Measurements from ENCODE around the gene PIAS1. TPM values are rescaled to one million over a fixed set of nuclear protein-coding genes. Genes with fewer than 3 reads are reported as not detected.

Gene PIAS1
- total RNA-seq, 5 donors from 2014 or later (not counting 1 experiment from before 2014, with no cell fraction given), result 63.7 to 96.5 (median 70.3) TPM

DNA sequence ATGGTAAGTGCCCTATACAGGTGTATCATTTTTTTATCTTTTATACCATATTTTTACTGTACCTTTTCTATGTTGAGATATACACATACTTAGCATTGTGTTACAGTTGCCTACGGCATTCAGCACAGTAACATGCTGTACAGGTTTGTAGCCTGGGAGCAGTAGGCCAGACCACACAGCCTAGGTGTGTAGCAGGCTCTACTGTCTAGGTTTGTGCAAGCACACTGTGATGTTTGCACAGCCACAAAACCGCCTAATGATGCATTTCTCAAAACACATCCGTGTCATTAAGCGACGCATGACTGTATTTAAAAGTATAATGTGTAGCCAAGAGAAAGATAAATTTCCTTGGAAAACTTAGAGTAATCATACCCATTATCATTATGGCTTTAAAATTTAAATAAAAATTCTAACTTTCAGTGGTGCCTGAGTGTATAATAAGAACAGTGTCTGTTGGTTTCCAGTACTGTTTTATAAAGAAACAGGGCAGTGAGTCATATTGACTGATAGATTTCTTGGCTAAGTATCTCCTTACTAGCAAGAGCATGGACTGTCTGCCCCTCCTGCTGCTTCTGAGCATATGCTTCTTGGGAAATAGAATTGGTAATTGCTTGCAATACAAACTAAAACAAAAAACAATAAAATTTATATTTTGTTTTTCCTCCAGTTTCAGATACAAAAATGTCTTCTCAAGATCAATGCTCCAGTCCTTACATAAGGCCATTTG, 132.7 kb downstream of the PIAS1 start:
- peaks cover 2 to 68% of the 10 kb centered on the region in 2 donors for H3K36me3 ChIP-seq (ENCODE audit: control insufficient read depth in 2 of 2, extremely low read depth in 1 of 2, insufficient read depth in 1 of 2, low read length in 1 of 2)
- no peak overlapping the region for H3K4me3 Mint-ChIP-seq
- H3K36me3 Mint-ChIP-seq, result peaks cover 53% of the 10 kb centered on the region
- no peak overlapping the region for H3K27ac ChIP-seq (ENCODE audit: low read length)
- H3K27ac Mint-ChIP-seq, result no peak overlapping the region
- H3K4me3 ChIP-seq (ENCODE audit: control insufficient read depth in 1 of 2, extremely low read depth in 1 of 2, low read length in 1 of 2), result no peak overlapping the region
- H3K9me3 Mint-ChIP-seq, result no peaks in the 10 kb centered on the region
- CTCF ChIA-PET, result no interaction called here
- no peaks in the 10 kb centered on the region for H3K9me3 ChIP-seq
- H3K4me1 Mint-ChIP-seq, result no peaks in the 10 kb centered on the region
- POLR2A ChIA-PET, result no interaction called here
- no peaks in the 10 kb centered on the region for H3K4me1 ChIP-seq (ENCODE audit: control insufficient read depth in 1 of 2, extremely low read depth in 1 of 2, insufficient read depth in 2 of 2, low read length in 2 of 2)
- no peak for DNase-seq
- ATAC-seq (replicated peaks in 1 of 4), result no peak
- H3K27me3 Mint-ChIP-seq, result no peaks in the 10 kb centered on the region
- H3K27me3 ChIP-seq (replicated peaks in 1 of 2; ENCODE audit: control insufficient read depth in 2 of 2, extremely low read depth in 1 of 2, insufficient read depth in 2 of 2, low read length in 1 of 2), result no peaks in the 10 kb centered on the region
- 100% methylated on average over 1 of the region's 5 CpGs for WGBS (ENCODE audit: insufficient coverage)

DNA sequence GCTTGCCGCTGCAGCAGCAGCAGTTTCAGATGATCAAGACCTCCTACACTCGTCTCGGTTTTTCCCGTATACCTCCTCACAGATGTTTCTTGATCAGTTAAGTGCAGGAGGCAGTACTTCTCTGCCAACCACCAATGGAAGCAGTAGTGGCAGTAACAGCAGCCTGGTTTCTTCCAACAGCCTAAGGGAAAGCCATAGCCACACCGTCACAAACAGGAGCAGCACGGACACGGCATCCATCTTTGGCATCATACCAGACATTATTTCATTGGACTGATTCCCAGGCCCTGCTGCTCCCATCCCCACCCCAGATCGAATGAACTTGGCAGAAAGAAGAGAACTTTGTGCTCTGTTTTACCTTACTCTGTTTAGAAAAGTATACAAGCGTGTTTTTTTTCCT, 133.4 kb downstream of the PIAS1 start:
- H3K4me3 ChIP-seq (ENCODE audit: control insufficient read depth in 1 of 2, extremely low read depth in 1 of 2, low read length in 1 of 2), result no peak overlapping the region
- DNase-seq (no peak), ATAC-seq (replicated peaks in 1 of 4) (no peak)
- H3K4me3 Mint-ChIP-seq, result no peak overlapping the region
- no peaks in the 10 kb centered on the region for H3K9me3 Mint-ChIP-seq
- ChIA-PET CTCF (no interaction called here), POLR2A (no interaction called here)
- no peaks in the 10 kb centered on the region for H3K4me1 Mint-ChIP-seq
- WGBS (ENCODE audit: insufficient coverage), result 87% methylated on average over 3 of the region's 9 CpGs
- H3K27me3 ChIP-seq (replicated peaks in 1 of 2; ENCODE audit: control insufficient read depth in 2 of 2, extremely low read depth in 1 of 2, insufficient read depth in 2 of 2, low read length in 1 of 2), result no peaks in the 10 kb centered on the region
- H3K9me3 ChIP-seq, result no peaks in the 10 kb centered on the region
- peaks cover 2 to 74% of the 10 kb centered on the region in 2 donors for H3K36me3 ChIP-seq (ENCODE audit: control insufficient read depth in 2 of 2, extremely low read depth in 1 of 2, insufficient read depth in 1 of 2, low read length in 1 of 2)
- peak overlapping the region in 1 of 2 donors; percentile 39 for H3K27ac Mint-ChIP-seq
- peaks cover 60% of the 10 kb centered on the region for H3K36me3 Mint-ChIP-seq
- H3K4me1 ChIP-seq (ENCODE audit: control insufficient read depth in 1 of 2, extremely low read depth in 1 of 2, insufficient read depth in 2 of 2, low read length in 2 of 2), result no peaks in the 10 kb centered on the region
- no peaks in the 10 kb centered on the region for H3K27me3 Mint-ChIP-seq
- no peak overlapping the region for H3K27ac ChIP-seq (ENCODE audit: low read length)

DNA sequence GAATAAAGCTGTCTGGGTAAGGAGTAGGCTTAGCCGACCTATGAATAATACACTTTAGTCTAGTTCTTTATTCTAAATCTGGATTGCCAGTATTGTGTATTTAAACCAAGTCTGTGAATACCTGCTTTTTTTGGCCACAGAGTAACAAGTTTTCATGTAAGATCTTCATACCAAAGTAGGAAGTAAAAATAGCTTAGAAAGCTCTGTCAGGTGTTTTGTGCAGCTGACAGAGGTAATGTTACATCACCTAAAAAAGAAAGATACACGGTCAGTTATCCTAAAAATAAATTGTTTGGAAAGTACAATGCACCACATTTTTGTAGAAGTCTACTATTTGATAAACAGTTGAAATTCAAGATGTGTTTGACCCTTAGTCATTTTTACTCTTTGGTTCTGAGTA, 134.5 kb downstream of the PIAS1 start:
- peaks cover 52% of the 10 kb centered on the region for H3K36me3 Mint-ChIP-seq
- Histone ChIP-seq H3K4me1 (ENCODE audit: control insufficient read depth in 1 of 2, extremely low read depth in 1 of 2, insufficient read depth in 2 of 2, low read length in 2 of 2) (no peaks in the 10 kb centered on the region), H3K36me3 (ENCODE audit: control insufficient read depth in 2 of 2, extremely low read depth in 1 of 2, insufficient read depth in 1 of 2, low read length in 1 of 2) (peaks cover 5 to 74% of the 10 kb centered on the region in 2 donors), H3K27me3 (replicated peaks in 1 of 2; ENCODE audit: control insufficient read depth in 2 of 2, extremely low read depth in 1 of 2, insufficient read depth in 2 of 2, low read length in 1 of 2) (no peaks in the 10 kb centered on the region), H3K9me3 (no peaks in the 10 kb centered on the region), H3K27ac (ENCODE audit: low read length) (no peak overlapping the region), H3K4me3 (ENCODE audit: control insufficient read depth in 1 of 2, extremely low read depth in 1 of 2, low read length in 1 of 2) (no peak overlapping the region)
- no peak overlapping the region for H3K4me3 Mint-ChIP-seq
- no peaks in the 10 kb centered on the region for H3K9me3 Mint-ChIP-seq
- WGBS (ENCODE audit: insufficient coverage), result no CpG with 5 or more reads among the region's 2 CpGs
- no peaks in the 10 kb centered on the region for H3K4me1 Mint-ChIP-seq
- no peak for ATAC-seq (replicated peaks in 1 of 4)
- H3K27ac Mint-ChIP-seq, result peak overlapping the region in 1 of 2 donors; percentile 35
- POLR2A ChIA-PET, result interaction anchor here in 1 of 2 donors (0.6 kb wide), 1 partner anchor 123 kb away, joined by 4 read pairs; no protein-coding TSS in a partner anchor
- CTCF ChIA-PET, result no interaction called here
- H3K27me3 Mint-ChIP-seq, result no peaks in the 10 kb centered on the region
- DNase-seq, result no peak

DNA sequence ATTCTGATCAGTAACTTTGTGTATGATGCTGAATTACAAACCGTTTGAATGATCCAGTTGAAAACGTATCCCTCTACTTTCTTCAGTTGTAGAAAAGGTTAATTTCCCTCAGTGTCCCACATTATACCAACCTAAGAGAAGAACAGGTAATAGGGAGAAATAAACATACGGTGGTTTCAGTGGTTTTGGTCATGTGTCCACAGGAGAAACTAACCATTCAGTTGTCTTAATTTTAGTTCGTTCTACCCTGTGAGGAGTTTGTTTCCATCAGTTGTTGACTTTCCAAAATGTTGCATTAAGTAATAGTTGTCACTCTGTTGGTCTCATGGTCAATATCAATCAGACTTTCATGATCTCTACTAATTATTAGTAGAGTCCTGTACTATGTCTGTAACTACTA, 135.9 kb downstream of the PIAS1 start:
- ATAC-seq (replicated peaks in 1 of 4), result no peak
- Histone ChIP-seq H3K36me3 (ENCODE audit: control insufficient read depth in 2 of 2, extremely low read depth in 1 of 2, insufficient read depth in 1 of 2, low read length in 1 of 2) (peaks cover 5 to 65% of the 10 kb centered on the region in 2 donors), H3K4me3 (ENCODE audit: control insufficient read depth in 1 of 2, extremely low read depth in 1 of 2, low read length in 1 of 2) (no peak overlapping the region), H3K27ac (ENCODE audit: low read length) (no peak overlapping the region), H3K9me3 (no peaks in the 10 kb centered on the region), H3K27me3 (replicated peaks in 1 of 2; ENCODE audit: control insufficient read depth in 2 of 2, extremely low read depth in 1 of 2, insufficient read depth in 2 of 2, low read length in 1 of 2) (no peaks in the 10 kb centered on the region), H3K4me1 (ENCODE audit: control insufficient read depth in 1 of 2, extremely low read depth in 1 of 2, insufficient read depth in 2 of 2, low read length in 2 of 2) (no peaks in the 10 kb centered on the region)
- Mint-ChIP-seq H3K27me3 (no peaks in the 10 kb centered on the region), H3K4me3 (no peak overlapping the region), H3K9me3 (no peaks in the 10 kb centered on the region), H3K36me3 (peaks cover 41% of the 10 kb centered on the region), H3K4me1 (no peaks in the 10 kb centered on the region), H3K27ac (peak overlapping the region in 1 of 2 donors; percentile 55)
- WGBS (ENCODE audit: insufficient coverage), result no CpG with 5 or more reads among the region's 4 CpGs
- DNase-seq, result no peak
- POLR2A ChIA-PET, result no interaction called here
- CTCF ChIA-PET, result no interaction called here

DNA sequence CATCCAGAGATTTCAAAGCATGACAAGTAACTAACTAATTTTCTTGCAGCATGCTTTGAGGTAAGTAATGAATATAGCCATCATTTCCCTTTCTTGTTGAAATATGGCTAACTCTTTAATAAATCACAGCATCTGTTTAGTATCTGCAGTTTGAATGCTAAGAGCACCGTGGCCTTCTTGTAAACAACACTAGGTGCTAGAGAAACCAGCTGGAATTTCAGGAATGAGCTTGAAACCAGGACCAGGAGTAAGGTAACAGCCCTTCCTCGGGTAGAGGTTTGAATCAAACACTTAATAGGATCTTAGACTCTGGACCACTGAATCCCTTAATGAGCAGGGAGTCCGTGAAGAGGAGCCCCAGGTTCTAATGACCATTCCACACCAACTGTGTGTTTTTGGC, 137.4 kb downstream of the PIAS1 start:
- 80% methylated on average over 1 of the region's 3 CpGs for WGBS (ENCODE audit: insufficient coverage)
- Mint-ChIP-seq H3K4me1 (no peaks in the 10 kb centered on the region), H3K36me3 (peaks cover 35% of the 10 kb centered on the region), H3K4me3 (no peak overlapping the region), H3K27ac (peak overlapping the region; percentile 12 to 17), H3K9me3 (no peaks in the 10 kb centered on the region), H3K27me3 (no peaks in the 10 kb centered on the region)
- no peak overlapping the region for H3K4me3 ChIP-seq (ENCODE audit: control insufficient read depth in 1 of 2, extremely low read depth in 1 of 2, low read length in 1 of 2)
- no peaks in the 10 kb centered on the region for H3K9me3 ChIP-seq
- DNase-seq (no peak), ATAC-seq (replicated peaks in 1 of 4) (no peak)
- CTCF ChIA-PET, result interaction anchor here in 1 of 2 donors (1.0 kb wide), 1 partner anchor 16 kb away, joined by 3 read pairs; no protein-coding TSS in a partner anchor
- POLR2A ChIA-PET, result no interaction called here
- H3K27ac ChIP-seq (ENCODE audit: low read length), result no peak overlapping the region
- H3K27me3 ChIP-seq (replicated peaks in 1 of 2; ENCODE audit: control insufficient read depth in 2 of 2, extremely low read depth in 1 of 2, insufficient read depth in 2 of 2, low read length in 1 of 2), result no peaks in the 10 kb centered on the region
- H3K36me3 ChIP-seq (ENCODE audit: control insufficient read depth in 2 of 2, extremely low read depth in 1 of 2, insufficient read depth in 1 of 2, low read length in 1 of 2), result peaks cover 4 to 52% of the 10 kb centered on the region in 2 donors
- no peaks in the 10 kb centered on the region for H3K4me1 ChIP-seq (ENCODE audit: control insufficient read depth in 1 of 2, extremely low read depth in 1 of 2, insufficient read depth in 2 of 2, low read length in 2 of 2)

DNA sequence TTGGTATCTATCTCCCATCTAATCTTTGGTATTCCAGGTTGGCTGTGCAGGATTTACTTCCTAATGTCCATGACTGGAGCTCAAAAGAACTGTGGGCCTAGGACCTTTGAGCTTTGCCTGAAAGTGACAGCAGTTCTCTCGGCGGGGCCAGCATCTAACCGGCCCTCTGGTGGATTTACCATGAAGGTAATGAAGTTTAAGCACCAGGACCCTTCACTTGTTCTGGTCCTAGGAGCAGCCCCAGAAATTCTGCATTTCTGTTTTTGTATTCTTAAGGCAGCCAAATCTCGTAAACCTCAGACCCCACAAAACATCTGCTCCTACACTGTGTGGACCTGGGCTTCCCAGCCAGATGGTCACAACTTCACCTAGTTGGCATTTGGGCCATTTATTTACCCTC, 138.0 kb downstream of the PIAS1 start:
- ChIA-PET CTCF (no interaction called here), POLR2A (no interaction called here)
- peaks cover 35% of the 10 kb centered on the region for H3K36me3 Mint-ChIP-seq

More for the DNA sequence above, 138.0 kb downstream of the PIAS1 start:
- Mint-ChIP-seq H3K27me3 (no peaks in the 10 kb centered on the region), H3K27ac (peak overlapping the region in 1 of 2 donors; percentile 12), H3K4me3 (no peak overlapping the region), H3K9me3 (no peaks in the 10 kb centered on the region), H3K4me1 (no peaks in the 10 kb centered on the region)
- Histone ChIP-seq H3K36me3 (ENCODE audit: control insufficient read depth in 2 of 2, extremely low read depth in 1 of 2, insufficient read depth in 1 of 2, low read length in 1 of 2) (peaks cover 4 to 47% of the 10 kb centered on the region in 2 donors), H3K27ac (ENCODE audit: low read length) (no peak overlapping the region), H3K4me3 (ENCODE audit: control insufficient read depth in 1 of 2, extremely low read depth in 1 of 2, low read length in 1 of 2) (no peak overlapping the region), H3K27me3 (replicated peaks in 1 of 2; ENCODE audit: control insufficient read depth in 2 of 2, extremely low read depth in 1 of 2, insufficient read depth in 2 of 2, low read length in 1 of 2) (no peaks in the 10 kb centered on the region), H3K4me1 (ENCODE audit: control insufficient read depth in 1 of 2, extremely low read depth in 1 of 2, insufficient read depth in 2 of 2, low read length in 2 of 2) (no peaks in the 10 kb centered on the region), H3K9me3 (no peaks in the 10 kb centered on the region)
- no peak for DNase-seq
- 83% methylated on average over 1 of the region's 4 CpGs for WGBS (ENCODE audit: insufficient coverage)
- no peak for ATAC-seq (replicated peaks in 1 of 4)
